MCF 10A (cell line): Measurements from ENCODE around the gene COG7. TPM values are rescaled to one million over a fixed set of nuclear protein-coding genes. Genes with fewer than 3 reads are reported as not detected.

Experiments used
- BruUV-seq: library from RNA; stranded (reverse); fragments of 400-500 nt; replicated peaks from 2 replicates; lab custom pipeline; 2021; lab: Mats Ljungman, UMichigan
- CTCF ChIA-PET: fragments of 300-600 bp; sonication (Branson Sonifier 250); formaldehyde crosslinking; extraction: SDS; loops from one replicate; lab custom pipeline; 2021; ENCODE audit warnings: antibody characterized with exemption, inconsistent platforms; lab: Yijun Ruan, JAX
- POLR2A ChIA-PET: fragments of 300-600, 350-650 bp; sonication (Branson Sonifier 250); formaldehyde crosslinking; extraction: SDS; loops from one replicate; lab custom pipeline; 2020; ENCODE audit warnings: antibody characterized with exemption, inconsistent platforms; lab: Yijun Ruan, JAX
- DNase-seq: peaks from one replicate; pipeline ENCODE4 v3.0.0-alpha.2; 2018; ENCODE audit not compliant: unreplicated experiment
- H3K27ac Mint-ChIP-seq: one replicate; pipeline ENCODE4 v1.8.0; 2022; ENCODE audit warnings: mild to moderate bottlenecking, low read depth, mixed read lengths; ENCODE audit not compliant: unreplicated experiment
- H3K27me3 Mint-ChIP-seq: one replicate; pipeline ENCODE4 v1.8.0; 2022; ENCODE audit warnings: mixed read lengths; ENCODE audit not compliant: insufficient read depth, unreplicated experiment
- H3K36me3 Mint-ChIP-seq: one replicate; pipeline ENCODE4 v1.8.0; 2022; ENCODE audit warnings: mild to moderate bottlenecking, moderate library complexity, mixed read lengths; ENCODE audit not compliant: insufficient read depth, unreplicated experiment
- H3K4me1 Mint-ChIP-seq: one replicate; pipeline ENCODE4 v1.8.0; 2022; ENCODE audit warnings: mixed read lengths; ENCODE audit not compliant: insufficient read depth, unreplicated experiment
- H3K4me3 Mint-ChIP-seq: one replicate; pipeline ENCODE4 v1.8.0; 2022; ENCODE audit warnings: mild to moderate bottlenecking, moderate library complexity, mixed read lengths; ENCODE audit not compliant: unreplicated experiment
- H3K9me3 Mint-ChIP-seq: one replicate; pipeline ENCODE4 v1.8.0; 2022; ENCODE audit warnings: mixed read lengths; ENCODE audit not compliant: unreplicated experiment
- intact Hi-C: fragments of 100-400 bp; cut with micrococcal nuclease; formaldehyde crosslinking; loops from 2 replicates; pipeline ENCODE4 v1.14.1; 2022
- total RNA-seq: library from RNA; stranded (reverse); gene quantifications from 2 replicates; pipeline ENCODE4 v1.2.3, GENCODE V29; 2022
- TF ChIP-seq, protein P1 (sequence below): fragments of 200-600 bp; IDR thresholded peaks from one replicate; pipeline ENCODE4 v1.8.0; 2022; ENCODE audit warnings: antibody characterized with exemption, mild to moderate bottlenecking; ENCODE audit not compliant: unreplicated experiment

Gene COG7
- total RNA-seq, 1 experiment from 2014 or later: 10.0 TPM

DNA sequence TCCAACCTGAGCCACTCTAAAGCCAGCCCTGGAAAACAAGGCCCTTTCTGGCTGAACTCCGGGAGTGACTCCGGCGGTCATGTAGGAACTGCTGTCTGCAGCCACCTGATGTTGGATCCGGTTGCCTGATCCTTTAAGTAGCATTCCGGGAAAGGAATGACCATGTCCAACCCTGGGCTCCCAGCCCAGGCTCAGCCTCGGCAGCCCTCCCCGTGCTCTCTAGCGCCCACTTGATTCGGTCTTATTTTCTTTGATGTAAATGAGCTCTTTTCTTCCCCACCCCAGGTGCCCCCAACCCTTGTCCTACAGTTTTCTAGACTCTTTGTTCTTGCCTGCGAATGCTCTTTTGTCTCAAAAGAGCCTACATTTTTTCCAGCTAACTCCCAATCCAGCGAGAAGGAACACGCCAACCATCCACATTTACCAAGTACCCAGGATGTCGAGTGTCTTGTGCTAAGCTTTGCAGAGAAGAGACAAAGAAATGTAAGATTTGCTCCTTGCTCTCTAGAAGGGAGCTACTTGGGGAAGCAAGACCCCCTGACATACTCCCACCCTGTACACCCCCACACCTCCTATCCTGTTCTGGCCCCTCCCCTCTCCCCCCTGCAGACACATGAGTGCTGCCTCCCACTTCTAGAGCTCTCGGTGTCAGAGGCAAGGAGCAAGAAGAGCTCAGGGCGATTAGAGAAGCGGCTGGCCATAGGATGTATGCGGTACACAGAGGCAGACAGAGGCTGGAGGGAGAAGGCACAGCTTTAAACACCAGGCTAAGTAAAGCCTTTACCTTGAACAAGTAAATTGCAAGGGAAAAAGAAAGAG is 53.8 kb downstream of the COG7 start:
- Mint-ChIP-seq H3K36me3 (peaks cover 50% of the 10 kb centered on the region), H3K27ac (no peak overlapping the region)

DNA sequence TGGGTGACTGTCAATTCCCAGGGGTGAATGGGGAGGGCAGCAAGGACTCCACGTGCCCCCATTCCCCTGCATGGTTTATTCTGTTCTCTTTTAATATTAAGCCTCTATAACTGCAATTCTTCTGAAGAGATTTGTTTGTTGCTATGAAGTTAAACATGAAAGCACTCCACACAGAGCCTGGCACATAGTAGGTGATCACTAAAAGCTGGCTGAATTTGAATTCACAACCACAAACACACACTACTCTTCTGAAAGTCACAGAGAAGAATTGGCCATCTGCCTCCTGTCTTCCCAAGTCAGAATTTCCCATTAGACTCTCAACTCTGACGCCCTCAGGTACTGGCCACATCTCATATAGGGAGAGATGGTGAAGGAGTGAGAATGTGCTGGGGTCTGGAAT is 55.5 kb downstream of the COG7 start:
- TF ChIP-seq, protein P1, sequence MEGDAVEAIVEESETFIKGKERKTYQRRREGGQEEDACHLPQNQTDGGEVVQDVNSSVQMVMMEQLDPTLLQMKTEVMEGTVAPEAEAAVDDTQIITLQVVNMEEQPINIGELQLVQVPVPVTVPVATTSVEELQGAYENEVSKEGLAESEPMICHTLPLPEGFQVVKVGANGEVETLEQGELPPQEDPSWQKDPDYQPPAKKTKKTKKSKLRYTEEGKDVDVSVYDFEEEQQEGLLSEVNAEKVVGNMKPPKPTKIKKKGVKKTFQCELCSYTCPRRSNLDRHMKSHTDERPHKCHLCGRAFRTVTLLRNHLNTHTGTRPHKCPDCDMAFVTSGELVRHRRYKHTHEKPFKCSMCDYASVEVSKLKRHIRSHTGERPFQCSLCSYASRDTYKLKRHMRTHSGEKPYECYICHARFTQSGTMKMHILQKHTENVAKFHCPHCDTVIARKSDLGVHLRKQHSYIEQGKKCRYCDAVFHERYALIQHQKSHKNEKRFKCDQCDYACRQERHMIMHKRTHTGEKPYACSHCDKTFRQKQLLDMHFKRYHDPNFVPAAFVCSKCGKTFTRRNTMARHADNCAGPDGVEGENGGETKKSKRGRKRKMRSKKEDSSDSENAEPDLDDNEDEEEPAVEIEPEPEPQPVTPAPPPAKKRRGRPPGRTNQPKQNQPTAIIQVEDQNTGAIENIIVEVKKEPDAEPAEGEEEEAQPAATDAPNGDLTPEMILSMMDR: no peak
- no peak for DNase-seq
- Mint-ChIP-seq H3K27me3 (no peaks in the 10 kb centered on the region), H3K36me3 (peaks cover 39% of the 10 kb centered on the region), H3K27ac (peak overlapping the region; percentile 75), H3K4me1 (peaks cover 14% of the 10 kb centered on the region), H3K4me3 (no peak overlapping the region), H3K9me3 (no peaks in the 10 kb centered on the region)
- intact Hi-C loops: no loop called here
- POLR2A ChIA-PET: no interaction called here
- CTCF ChIA-PET: interaction anchor here (0.5 to 0.6 kb wide), 2 partner anchors 228 to 1267 kb away, joined by 3 to 8 read pairs; no protein-coding TSS in a partner anchor
- no TSS peak for BruUV-seq

More for the DNA sequence above, 53.8 kb downstream of the COG7 start:
- Mint-ChIP-seq H3K4me3 (no peak overlapping the region), H3K27me3 (no peaks in the 10 kb centered on the region), H3K9me3 (no peaks in the 10 kb centered on the region), H3K4me1 (peaks cover 4% of the 10 kb centered on the region)
- TF ChIP-seq, protein P1: no peak
- POLR2A ChIA-PET: interaction anchor here (0.6 to 1.1 kb wide), 3 partner anchors 12 to 115 kb away, joined by 3 to 4 read pairs (median 4); no protein-coding TSS in a partner anchor
- intact Hi-C loops: no loop called here
- no TSS peak for BruUV-seq
- CTCF ChIA-PET: interaction anchor here (0.6 to 0.7 kb wide), 2 partner anchors 23 to 90 kb away, joined by 3 to 4 read pairs; no protein-coding TSS in a partner anchor
- no peak for DNase-seq

DNA sequence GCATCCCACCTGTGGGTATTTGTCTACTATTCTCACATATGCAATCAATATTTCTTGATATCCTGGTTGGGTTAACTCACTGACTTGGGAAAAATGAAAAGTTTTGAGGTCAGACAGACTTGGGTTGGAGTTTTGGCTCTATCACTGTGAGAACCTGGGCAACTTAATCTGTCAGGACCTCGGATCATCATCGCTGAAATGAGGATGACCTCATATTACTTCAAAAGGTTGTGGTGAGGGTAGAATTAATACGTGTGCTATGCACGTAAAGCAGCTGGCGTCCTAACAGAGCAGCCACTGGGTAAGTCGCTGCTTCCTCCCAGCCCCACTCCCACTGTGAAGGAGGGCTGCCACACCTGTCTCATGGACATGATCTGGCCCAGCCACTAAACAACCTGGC is 57.3 kb downstream of the COG7 start:
- POLR2A ChIA-PET: interaction anchor here (0.7 to 6.4 kb wide), 2 partner anchors 29 to 86 kb away, joined by 4 to 84 read pairs; no protein-coding TSS in a partner anchor
- no peak for DNase-seq
- BruUV-seq: no TSS peak
- CTCF ChIA-PET: interaction anchor here (1.4 to 1.7 kb wide), 2 partner anchors 29 to 39 kb away, joined by 4 to 5 read pairs; no protein-coding TSS in a partner anchor
- H3K27me3 Mint-ChIP-seq: no peaks in the 10 kb centered on the region
- intact Hi-C loops: no loop called here
- H3K4me3 Mint-ChIP-seq: no peak overlapping the region
- peaks cover 31% of the 10 kb centered on the region for H3K4me1 Mint-ChIP-seq
- TF ChIP-seq, protein P1: no peak
- H3K9me3 Mint-ChIP-seq: no peaks in the 10 kb centered on the region
- peaks cover 26% of the 10 kb centered on the region for H3K36me3 Mint-ChIP-seq
- no peak overlapping the region for H3K27ac Mint-ChIP-seq

DNA sequence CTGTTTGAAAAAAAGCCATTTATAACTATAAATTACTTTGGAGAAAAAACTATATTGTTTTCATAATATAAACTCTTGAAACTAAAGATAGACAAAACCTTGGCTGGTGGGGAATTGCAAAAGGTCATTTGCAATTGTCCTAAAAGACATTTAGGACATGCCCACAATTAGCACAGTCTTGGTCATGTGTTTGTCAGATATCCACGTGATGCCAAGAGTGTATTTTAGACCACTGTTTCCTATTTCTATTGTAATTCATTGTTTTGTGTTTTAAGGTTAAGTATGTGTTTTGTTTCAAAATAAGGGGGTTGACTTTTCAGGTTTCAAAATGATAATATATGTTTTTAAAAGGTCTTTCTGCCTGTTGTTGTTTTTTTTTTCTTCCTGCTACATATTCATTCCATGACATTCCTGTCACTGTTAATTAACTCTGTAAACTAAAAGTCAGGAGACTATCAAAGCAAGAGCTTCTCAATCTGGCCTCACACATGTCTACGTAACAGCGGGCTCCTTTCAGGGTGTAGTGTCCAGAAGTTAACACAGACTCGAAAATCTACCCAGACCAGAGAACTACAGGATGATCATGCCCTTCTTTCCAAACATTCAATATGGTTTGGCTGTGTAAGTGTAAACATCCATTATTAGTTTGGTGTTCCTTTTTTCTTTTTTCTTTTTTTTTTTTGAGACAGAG is 58.7 kb downstream of the COG7 start:
- H3K27me3 Mint-ChIP-seq: no peaks in the 10 kb centered on the region
- H3K27ac Mint-ChIP-seq: peak overlapping the region; percentile 76
- ChIA-PET CTCF (interaction anchor here (1.7 kb wide), 1 partner anchor 30 kb away, joined by 4 read pairs; no protein-coding TSS in a partner anchor), POLR2A (interaction anchor here (0.6 to 6.4 kb wide), 8 partner anchors 10 to 137 kb away, joined by 3 to 84 read pairs (median 21); no protein-coding TSS in a partner anchor)
- H3K36me3 Mint-ChIP-seq: peaks cover 27% of the 10 kb centered on the region
- intact Hi-C loops: no loop called here
- no peak overlapping the region for H3K4me3 Mint-ChIP-seq
- no TSS peak for BruUV-seq
- DNase-seq: no peak
- peaks cover 36% of the 10 kb centered on the region for H3K4me1 Mint-ChIP-seq
- no peaks in the 10 kb centered on the region for H3K9me3 Mint-ChIP-seq
- TF ChIP-seq, protein P1: no peak
